Measurements from ENCODE around the gene COQ8A.
"Not testable (repeated sequence)": the region's sequence is repeated elsewhere in the genome, so short reads cannot be mapped to it uniquely, and the experiment has no call there.

DNA sequence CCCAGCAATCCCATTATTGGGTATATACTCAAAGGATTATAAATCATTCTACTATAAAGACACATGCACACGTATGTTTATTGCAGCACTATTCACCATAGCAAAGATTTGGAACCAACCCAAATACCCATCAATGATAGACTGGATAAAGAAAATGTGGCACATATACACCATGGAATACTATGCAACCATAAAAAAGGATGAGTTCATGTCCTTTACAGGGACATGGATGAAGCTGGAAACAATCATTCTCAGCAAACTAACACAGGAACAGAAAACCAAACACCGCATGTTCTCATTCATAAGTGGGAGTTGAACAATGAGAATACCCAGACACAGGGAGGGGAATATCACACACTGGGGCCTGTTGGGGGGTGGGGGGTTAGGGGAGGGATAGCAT, 59.5 kb downstream of the COQ8A start:
- TF ChIP-seq CTCF (IDR thresholded peaks at IDR 0.05; ENCODE audit: insufficient read depth, low read length); POLR2AphosphoS5 (IDR thresholded peaks at IDR 0.05; ENCODE audit: low read depth): not testable (repeated sequence)
